ENCODE measurements around the gene RALA.
A peak's percentile ranks its signal among the peaks of the same experiment; 100 is the strongest.

RALA gene

DNA sequence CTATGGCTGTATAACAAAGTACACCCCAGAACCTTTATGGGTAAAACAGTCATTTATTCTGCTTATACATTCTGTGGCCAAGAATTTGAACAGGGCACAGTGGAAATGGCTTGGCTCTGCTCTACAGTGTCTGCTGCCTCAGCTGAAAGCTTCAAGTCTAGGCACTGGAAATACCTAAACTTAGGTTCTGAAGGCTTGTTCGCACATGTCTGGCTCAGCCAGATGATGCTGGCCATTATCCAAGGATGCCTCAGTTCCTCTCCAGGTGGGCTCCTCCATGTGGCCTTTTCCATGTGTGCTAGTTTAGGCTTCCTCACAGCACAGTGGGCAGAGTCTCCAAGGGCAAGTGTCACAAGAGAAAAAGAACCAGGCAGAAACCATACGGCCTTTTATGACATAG lies 76.8 kb downstream of the RALA start:
- H3K27ac Mint-ChIP-seq = no peak overlapping the region
- H3K36me3 Mint-ChIP-seq (ENCODE audit: low read depth) = peaks cover 60% of the 10 kb centered on the region
- H3K4me1 Mint-ChIP-seq (ENCODE audit: low read depth) = peaks cover 6% of the 10 kb centered on the region
- no peak overlapping the region for H3K4me3 Mint-ChIP-seq
- H3K9me3 Mint-ChIP-seq = no peaks in the 10 kb centered on the region
- no peaks in the 10 kb centered on the region for H3K27me3 Mint-ChIP-seq

DNA sequence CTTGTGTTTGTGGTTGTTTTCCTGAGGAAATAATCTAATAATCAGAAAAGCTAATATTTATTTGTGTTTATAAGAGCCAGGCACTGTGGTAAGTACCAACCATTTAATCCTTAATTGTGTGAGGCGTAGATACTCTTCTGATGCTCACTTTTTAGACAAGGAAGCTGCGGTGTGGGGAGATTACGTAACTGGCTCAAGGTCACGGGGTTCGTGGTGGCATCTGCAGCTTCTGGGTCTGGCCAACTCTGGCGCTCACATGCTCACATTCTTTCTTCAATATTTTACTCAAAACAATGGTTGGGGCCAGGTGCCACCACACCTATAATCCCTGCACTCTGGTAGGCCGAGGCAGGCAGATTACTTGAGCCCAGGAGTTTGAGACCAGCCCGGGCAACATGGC lies 77.6 kb downstream of the RALA start:
- H3K4me3 Mint-ChIP-seq = no peak overlapping the region
- no peaks in the 10 kb centered on the region for H3K27me3 Mint-ChIP-seq
- peaks cover 58% of the 10 kb centered on the region for H3K36me3 Mint-ChIP-seq (ENCODE audit: low read depth)
- H3K9me3 Mint-ChIP-seq = no peaks in the 10 kb centered on the region
- H3K27ac Mint-ChIP-seq = no peak overlapping the region
- peaks cover 6% of the 10 kb centered on the region for H3K4me1 Mint-ChIP-seq (ENCODE audit: low read depth)

DNA sequence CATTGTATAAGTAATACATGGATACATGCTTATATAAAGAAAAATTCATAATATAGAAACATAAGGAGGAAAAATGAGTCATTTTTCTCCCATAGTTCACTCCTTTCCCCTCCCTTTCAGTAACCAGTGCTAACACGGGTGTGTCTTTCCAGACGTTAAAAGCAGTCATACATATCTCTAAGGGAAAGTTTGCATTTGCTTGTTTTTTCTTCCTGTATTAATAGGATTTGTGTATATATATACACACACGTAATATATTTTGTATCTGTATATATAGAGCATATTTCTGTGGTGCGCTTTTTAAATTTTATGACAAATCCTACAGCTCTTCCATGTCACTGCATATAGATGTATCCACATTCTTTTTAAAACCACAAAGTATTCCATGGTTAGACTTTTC lies 78.8 kb downstream of the RALA start:
- H3K27ac Mint-ChIP-seq = no peak overlapping the region
- H3K9me3 Mint-ChIP-seq = no peaks in the 10 kb centered on the region
- H3K36me3 Mint-ChIP-seq (ENCODE audit: low read depth) = peaks cover 53% of the 10 kb centered on the region
- H3K4me1 Mint-ChIP-seq (ENCODE audit: low read depth) = peaks cover 6% of the 10 kb centered on the region
- no peak overlapping the region for H3K4me3 Mint-ChIP-seq
- no peaks in the 10 kb centered on the region for H3K27me3 Mint-ChIP-seq

DNA sequence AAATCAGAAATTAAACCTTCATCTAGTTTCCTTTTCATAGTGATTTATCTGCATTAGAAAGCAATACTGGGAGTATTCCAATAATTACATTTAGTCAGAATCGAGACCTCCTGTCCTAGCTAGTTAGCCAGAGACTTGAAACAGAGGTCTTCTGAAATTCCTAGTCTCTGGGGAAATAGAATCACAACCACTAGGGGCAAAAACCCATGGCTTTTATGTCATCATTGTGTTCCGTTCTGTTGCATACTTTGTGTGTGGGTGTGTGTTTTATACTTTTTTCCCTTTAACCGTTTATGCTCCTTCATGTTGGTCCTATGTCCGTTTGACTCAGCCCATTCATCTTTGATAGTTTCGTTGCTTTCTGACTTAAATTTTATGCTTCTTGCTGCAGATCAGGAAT lies 79.8 kb downstream of the RALA start:
- H3K27ac Mint-ChIP-seq = no peak overlapping the region
- H3K36me3 Mint-ChIP-seq (ENCODE audit: low read depth) = peaks cover 55% of the 10 kb centered on the region
- no peak overlapping the region for H3K4me3 Mint-ChIP-seq
- no peaks in the 10 kb centered on the region for H3K27me3 Mint-ChIP-seq
- H3K4me1 Mint-ChIP-seq (ENCODE audit: low read depth) = peaks cover 6% of the 10 kb centered on the region
- H3K9me3 Mint-ChIP-seq = no peaks in the 10 kb centered on the region

DNA sequence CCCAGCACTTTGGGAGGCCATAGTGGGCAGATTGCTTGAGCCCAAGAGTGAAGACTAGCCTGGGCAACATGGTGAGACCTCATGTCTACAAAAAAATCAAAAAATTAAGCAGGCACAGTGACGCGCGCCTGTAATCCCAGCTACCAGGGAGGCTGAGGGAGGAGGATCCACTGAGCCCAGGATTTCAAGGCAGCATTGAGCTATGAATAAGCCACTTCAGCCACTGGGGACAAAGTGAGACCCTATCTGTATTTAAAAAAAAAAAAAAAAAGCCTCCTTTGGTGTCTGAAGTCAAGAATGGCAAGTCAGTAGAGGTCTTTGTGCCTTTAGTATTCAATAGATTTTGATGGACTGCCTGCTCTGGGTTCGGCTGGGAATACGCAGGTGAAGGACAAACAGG lies 85.7 kb downstream of the RALA start:
- peaks cover 25% of the 10 kb centered on the region for H3K36me3 Mint-ChIP-seq (ENCODE audit: low read depth)
- H3K9me3 Mint-ChIP-seq = peaks cover 12% of the 10 kb centered on the region
- no peak overlapping the region for H3K27ac Mint-ChIP-seq
- no peaks in the 10 kb centered on the region for H3K4me1 Mint-ChIP-seq (ENCODE audit: low read depth)
- no peak overlapping the region for H3K4me3 Mint-ChIP-seq
- H3K27me3 Mint-ChIP-seq = no peaks in the 10 kb centered on the region

DNA sequence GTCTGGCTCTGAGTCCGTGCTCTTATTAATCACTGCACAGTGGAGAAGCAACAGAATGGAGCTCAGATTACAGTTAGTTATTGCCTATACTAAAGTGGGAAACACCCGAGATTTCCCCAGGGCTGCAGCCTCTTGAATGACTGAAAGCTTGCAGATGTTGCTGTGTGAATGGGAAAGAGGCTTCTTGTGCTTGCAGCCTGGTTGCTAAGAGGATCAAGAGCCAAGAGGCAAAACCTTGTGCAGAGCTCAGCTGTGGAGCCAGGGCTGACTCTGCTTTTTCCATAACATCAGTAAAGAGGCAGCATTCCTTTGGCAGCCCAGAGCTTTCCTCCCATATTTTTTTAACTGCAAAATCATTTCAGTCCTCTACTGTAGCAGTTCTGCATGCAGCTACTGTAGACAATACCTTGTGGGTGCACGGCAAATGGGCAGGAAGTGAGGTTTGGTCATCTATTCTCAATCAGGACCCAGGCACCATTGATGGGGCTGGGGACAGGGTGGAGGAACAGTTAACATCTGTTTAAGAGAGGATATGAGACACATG lies 86.5 kb downstream of the RALA start:
- H3K9me3 Mint-ChIP-seq = peaks cover 16% of the 10 kb centered on the region
- H3K27me3 Mint-ChIP-seq = no peaks in the 10 kb centered on the region
- H3K36me3 Mint-ChIP-seq (ENCODE audit: low read depth) = peaks cover 24% of the 10 kb centered on the region
- no peak overlapping the region for H3K4me3 Mint-ChIP-seq
- no peak overlapping the region for H3K27ac Mint-ChIP-seq
- no peaks in the 10 kb centered on the region for H3K4me1 Mint-ChIP-seq (ENCODE audit: low read depth)

DNA sequence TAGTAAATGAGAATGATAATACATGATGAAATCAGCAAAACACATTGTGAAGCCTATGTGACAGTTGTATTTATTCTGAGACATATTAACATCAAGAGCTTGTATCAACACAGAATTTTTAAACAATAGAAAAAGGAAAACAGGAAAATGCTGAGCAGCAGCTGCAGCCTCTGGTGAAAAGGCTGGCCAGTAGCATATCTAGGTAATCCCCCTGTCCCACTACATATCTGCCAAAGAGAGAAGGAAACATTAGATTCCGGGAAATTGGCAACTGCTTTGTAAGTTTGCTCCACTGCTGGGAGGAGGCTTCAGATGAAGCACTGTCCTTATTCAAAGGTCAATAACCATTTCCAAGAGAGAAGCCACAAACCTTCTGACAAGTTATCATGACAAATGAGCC lies 89.4 kb downstream of the RALA start:
- no peaks in the 10 kb centered on the region for H3K4me1 Mint-ChIP-seq (ENCODE audit: low read depth)
- H3K36me3 Mint-ChIP-seq (ENCODE audit: low read depth) = peaks cover 19% of the 10 kb centered on the region
- peaks cover 32% of the 10 kb centered on the region for H3K9me3 Mint-ChIP-seq
- H3K4me3 Mint-ChIP-seq = no peak overlapping the region
- no peaks in the 10 kb centered on the region for H3K27me3 Mint-ChIP-seq
- no peak overlapping the region for H3K27ac Mint-ChIP-seq

DNA sequence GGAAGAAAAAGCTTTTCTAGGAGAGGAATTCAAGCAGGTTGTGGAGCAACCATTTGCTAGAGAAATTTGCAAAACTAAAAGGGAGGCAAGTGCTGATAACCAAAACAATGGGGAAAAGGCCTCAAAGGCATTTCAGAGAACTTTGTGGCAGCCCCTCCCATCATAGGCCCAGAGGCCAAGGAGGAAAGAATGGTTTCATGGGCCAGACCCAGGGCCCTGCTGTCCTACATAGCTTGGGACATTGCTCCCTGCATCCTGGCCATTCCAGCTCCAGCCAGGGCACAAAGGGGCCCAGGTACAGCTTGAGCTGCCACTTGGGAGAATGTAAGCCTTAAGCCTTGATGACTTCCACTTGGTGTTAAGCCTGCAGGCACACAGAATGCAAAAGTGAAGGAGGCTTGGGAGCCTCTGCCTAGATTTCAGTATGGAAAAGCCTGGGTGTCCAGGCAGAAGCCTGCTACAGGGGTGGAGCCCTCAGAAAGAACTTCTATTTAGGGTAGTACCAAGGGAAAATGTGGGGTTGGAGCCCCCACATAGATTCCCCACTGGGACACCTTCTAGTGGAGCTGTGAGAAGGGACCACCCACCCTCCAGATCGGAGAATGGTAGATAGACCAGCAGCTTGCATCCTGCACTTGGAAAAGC lies 91.2 kb downstream of the RALA start:
- Mint-ChIP-seq H3K27ac (no peak overlapping the region), H3K36me3 (ENCODE audit: low read depth) (peaks cover 14% of the 10 kb centered on the region), H3K9me3 (peaks cover 32% of the 10 kb centered on the region), H3K4me1 (ENCODE audit: low read depth) (peaks cover 2% of the 10 kb centered on the region), H3K4me3 (no peak overlapping the region), H3K27me3 (no peaks in the 10 kb centered on the region)

DNA sequence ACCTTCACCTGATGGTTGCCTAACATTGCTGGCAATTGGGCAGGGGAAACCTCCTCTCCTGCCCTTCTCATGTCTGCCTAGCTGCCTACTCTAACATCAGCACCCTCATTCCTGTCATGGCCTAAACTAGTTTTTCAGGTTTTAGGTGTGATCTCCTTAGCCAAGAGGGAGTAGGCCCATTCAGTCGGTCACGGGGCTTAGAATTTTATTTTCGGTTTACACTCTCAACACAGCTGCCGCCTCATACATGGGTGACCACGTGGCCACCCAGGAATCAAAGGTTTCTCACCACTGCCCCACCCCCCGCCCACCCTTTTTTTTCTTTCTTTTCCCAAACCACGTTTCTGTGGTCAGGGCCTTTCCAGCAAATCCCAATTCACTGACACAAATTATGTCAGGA lies 97.2 kb downstream of the RALA start:
- peaks cover 16% of the 10 kb centered on the region for H3K4me1 Mint-ChIP-seq (ENCODE audit: low read depth)
- peaks cover 10% of the 10 kb centered on the region for H3K9me3 Mint-ChIP-seq
- peak overlapping the region; percentile 79 for H3K27ac Mint-ChIP-seq
- H3K27me3 Mint-ChIP-seq = no peaks in the 10 kb centered on the region
- H3K4me3 Mint-ChIP-seq = no peak overlapping the region
- H3K36me3 Mint-ChIP-seq (ENCODE audit: low read depth) = peaks cover 4% of the 10 kb centered on the region

DNA sequence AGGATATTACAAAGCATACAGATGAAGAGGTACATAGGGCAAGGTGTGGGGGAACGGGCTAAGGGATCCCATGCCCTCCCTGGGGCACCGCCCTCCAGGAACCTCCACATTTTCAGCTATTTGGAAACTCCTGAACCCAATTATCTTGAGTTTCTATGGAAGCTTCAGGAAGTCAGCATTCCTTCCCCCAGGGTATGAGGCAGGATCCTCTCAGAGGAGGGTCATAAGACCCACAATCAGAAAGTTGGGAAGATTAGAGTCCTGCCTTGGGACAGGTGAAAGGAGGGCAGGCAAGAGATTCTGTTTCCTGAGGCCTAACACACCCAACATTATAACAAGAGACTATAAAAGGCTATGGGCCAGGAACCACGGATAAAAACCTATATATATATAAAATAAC lies 98.0 kb downstream of the RALA start:
- no peaks in the 10 kb centered on the region for H3K36me3 Mint-ChIP-seq (ENCODE audit: low read depth)
- no peak overlapping the region for H3K4me3 Mint-ChIP-seq
- H3K27ac Mint-ChIP-seq = no peak overlapping the region
- H3K27me3 Mint-ChIP-seq = no peaks in the 10 kb centered on the region
- peaks cover 4% of the 10 kb centered on the region for H3K9me3 Mint-ChIP-seq
- peaks cover 16% of the 10 kb centered on the region for H3K4me1 Mint-ChIP-seq (ENCODE audit: low read depth)

DNA sequence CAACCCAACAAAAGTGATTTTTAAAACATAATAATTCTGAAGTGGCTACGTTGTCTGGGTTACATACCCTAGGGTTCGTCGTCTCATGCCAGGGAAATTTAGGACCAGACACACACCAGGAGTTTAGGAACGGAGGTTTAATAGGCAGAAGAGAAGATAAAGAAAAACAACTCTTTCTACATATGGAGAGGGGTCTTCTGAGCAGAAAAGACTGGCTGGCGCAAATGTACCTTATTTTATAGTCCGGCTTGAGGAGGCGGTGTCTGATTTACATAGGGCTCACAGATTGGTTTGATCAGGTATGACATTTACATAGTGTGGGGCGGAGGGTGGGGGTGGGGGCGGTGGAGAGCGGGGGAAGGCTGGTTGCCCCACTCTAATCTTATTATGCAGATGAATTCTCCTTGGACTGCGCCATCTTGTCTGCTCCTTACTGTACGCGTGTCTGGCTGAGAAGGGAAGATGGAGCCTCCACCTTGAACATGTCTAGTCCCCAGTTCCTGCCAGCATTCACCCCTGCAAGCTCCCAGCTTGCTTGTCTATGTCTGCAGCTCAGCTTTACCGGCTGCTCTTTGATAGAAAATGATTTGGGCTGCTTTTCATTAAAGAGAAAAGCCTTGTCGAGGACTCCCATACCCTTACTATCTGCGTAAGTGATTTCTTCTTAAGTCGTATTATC lies 98.7 kb downstream of the RALA start:
- Mint-ChIP-seq H3K27ac (no peak overlapping the region), H3K27me3 (no peaks in the 10 kb centered on the region), H3K4me3 (no peak overlapping the region), H3K36me3 (ENCODE audit: low read depth) (no peaks in the 10 kb centered on the region), H3K9me3 (no peaks in the 10 kb centered on the region), H3K4me1 (ENCODE audit: low read depth) (peaks cover 16% of the 10 kb centered on the region)

DNA sequence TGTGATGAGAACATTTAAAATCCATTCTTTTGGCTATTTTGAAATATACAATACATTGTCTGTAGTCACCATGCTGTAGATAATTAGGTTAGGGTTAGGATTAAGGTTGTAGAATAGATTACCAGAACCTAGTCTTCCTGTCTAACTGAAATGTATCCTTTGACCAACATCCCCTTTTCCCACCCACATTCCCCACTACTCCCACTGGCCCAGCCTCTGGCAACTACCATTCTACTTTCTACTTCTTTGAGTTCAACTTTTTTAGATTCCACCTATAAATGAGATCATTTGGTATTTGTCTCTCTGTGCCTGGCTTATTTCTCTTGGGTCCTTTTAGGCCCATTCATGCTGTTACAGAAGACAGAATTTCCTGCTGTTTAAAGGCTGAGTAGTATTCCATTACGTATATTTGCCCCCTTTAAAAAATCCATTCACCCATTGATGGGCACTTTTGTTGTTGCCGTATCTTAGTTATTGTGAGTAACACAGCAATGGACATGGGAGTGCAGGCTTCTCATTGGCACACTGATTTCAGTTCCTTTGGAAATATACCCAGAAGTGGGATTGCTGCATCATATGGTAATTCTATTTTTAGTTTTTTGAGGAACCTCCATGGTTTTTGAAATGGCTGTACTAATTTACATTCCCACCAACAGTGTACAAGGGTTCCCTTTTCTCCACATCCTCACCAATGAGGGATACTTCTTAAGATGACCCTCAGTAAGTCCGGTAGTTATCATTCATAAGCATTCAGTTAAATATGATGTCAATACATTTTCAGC lies 104.0 kb downstream of the RALA start:
- H3K4me3 Mint-ChIP-seq = no peak overlapping the region
- no peaks in the 10 kb centered on the region for H3K27me3 Mint-ChIP-seq
- H3K9me3 Mint-ChIP-seq = no peaks in the 10 kb centered on the region
- H3K4me1 Mint-ChIP-seq (ENCODE audit: low read depth) = peaks cover 4% of the 10 kb centered on the region
- no peaks in the 10 kb centered on the region for H3K36me3 Mint-ChIP-seq (ENCODE audit: low read depth)
- no peak overlapping the region for H3K27ac Mint-ChIP-seq

DNA sequence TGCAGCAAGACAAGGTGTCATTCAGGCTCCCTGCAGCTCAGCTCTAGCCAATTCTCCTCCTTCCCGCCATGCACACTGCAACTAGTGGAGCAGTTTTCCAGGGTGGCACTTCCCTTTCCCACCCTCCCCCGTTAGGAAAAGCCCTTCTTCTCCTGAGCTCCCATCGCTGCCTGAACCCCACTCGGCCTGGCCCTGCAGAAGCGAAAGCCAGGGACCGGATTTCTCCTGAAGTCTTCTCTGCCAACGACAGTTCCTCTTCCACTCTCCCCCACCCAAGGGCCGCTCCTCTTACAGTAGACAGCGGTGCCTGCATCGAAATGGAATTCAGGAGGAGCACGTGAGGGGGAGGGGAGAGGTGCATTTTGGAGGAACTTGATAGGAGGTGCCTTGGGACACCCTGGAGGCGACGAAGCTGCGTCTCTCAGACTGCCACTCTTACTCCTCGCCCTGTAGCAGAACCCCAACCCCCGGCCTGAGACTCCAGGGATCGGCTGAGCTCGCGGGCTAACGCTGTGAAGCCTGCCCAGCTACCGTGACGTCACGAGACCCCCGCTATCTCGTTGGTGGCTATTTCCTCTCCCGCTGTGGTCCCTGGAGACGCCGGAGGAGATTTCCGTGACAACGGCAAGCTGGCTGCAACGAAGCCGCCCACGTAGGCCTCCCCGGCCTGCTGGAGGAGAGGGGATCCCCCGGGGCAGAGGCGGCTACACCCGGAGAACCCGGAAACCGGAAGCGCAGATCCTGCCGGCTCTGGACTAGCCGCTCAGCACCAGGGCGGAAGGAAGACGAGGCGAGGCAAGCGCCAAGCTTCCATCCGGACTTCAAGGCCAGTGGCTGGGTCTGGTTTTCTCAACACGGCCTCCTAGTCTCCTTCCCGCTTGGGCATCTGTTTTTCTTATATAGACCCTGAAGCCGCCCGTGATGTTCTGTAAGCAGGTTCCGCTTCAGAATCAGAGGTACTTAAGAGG lies 109.7 kb downstream of the RALA start:
- Mint-ChIP-seq H3K9me3 (no peaks in the 10 kb centered on the region), H3K27me3 (no peaks in the 10 kb centered on the region), H3K4me3 (peak overlapping the region; percentile 90), H3K36me3 (ENCODE audit: low read depth) (peaks cover 5% of the 10 kb centered on the region), H3K4me1 (ENCODE audit: low read depth) (peaks cover 51% of the 10 kb centered on the region), H3K27ac (peak overlapping the region; percentile 94)

DNA sequence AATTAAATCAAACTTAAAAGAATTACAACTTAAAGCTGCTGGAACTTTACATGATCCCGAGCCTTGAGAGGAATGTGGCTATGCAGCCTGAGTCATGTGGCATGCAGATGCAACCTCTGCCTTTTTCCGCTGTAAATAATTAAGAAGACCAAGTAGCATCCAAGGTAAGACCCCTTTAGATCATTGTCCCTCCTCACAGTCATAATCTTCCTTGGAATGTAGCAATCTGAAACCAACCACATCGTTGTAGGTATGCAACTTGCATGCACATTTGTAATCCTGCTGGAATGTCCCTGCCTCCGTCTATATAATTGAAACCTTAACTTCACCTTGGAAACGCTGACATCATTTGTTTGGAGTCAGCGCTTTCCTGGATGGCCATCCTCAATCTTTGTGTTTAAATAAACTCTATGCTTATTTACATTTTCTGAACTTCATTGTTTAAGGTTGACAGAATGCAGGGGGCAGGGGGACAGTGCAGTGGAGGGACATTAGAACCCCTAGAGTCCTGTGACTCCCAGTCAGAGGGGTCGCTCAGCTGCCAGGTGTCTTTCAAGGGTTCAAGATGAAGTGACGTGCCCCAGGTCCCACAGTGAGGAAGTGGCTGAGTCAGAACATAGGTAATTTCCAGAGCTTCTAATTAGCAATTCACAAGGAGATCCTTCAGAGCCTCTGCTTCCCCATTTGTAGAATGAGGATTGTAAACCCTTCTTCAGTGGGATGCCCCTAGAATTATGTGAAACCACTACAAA lies 110.7 kb downstream of the RALA start:
- Mint-ChIP-seq H3K4me3 (peak overlapping the region; percentile 90), H3K36me3 (ENCODE audit: low read depth) (peaks cover 5% of the 10 kb centered on the region), H3K4me1 (ENCODE audit: low read depth) (peaks cover 51% of the 10 kb centered on the region), H3K9me3 (no peaks in the 10 kb centered on the region), H3K27ac (peak overlapping the region; percentile 94), H3K27me3 (no peaks in the 10 kb centered on the region)
